HG03103 (cell line): ENCODE measurements around the gene PEX14.

Experiments
- ATAC-seq: cut with Tn5 transposase; IDR thresholded peaks from one replicate; pipeline ENCODE4 v1.9.1; 2021; ENCODE audit warnings: low read depth; ENCODE audit not compliant: unreplicated experiment

The PEX14 gene

DNA sequence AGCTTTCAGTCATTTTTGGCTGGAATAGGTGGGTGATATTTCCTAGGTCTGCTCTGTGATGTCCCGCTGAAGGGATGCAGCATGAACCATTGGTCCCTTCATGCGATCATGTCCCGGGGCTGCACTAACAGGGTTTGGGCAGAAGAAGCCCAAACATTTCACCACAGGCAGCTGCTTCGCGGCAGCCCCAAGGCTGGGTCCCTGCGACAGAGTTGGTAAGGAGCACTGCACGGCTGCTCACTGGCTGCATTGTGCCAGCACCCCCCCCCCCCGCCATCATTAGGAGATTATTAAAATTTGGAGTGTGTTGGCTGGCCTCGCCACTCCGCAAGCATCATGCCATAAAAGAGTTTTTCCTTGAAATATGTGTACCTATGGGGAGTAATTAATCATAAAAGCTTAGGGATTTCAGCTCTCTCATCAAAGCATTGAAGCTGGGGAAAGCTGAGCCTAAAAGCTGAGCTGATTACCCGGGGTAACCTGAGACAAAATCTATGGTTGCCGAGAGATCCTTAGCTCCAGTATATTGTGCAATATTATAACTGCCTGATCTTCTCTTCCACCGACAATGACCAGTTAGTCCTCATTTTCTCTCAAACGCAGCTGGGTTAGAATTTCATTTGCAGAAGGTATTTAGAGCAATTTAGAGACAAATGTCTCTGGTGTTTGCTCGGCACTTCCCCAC, 62.5 kb downstream of the PEX14 start:
- no peak for ATAC-seq

- ATAC-seq = no peak
Measured at GRCh38 chr1:10538646-10539355, 64.1 kb downstream of the PEX14 start.

- ATAC-seq = no peak
Measured at GRCh38 chr1:10539411-10540043, 64.8 kb downstream of the PEX14 start.

GRCh38 chr1:10540277-10541005, 65.7 kb downstream of the PEX14 start:
- no peak for ATAC-seq

DNA sequence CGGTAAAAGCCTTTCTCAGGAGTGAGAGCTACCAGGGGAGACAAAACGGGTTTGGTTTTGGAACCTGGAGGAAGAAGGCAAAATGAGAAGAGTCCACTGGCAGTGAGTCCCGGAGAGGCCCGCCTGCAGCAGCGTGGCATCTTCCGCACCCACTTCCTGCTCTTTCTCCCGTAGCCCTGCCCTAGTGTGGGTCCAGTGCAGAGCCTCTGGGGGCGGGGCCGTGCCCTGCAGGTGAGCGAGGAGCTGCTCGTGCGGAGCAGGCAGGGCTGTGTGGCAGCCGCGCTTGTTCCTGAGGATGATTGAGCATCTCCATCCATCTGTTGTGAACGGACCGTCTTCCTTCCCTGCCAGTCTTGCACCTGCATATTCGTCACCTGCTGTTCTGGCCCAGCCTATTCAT, 66.5 kb downstream of the PEX14 start:
- no peak for ATAC-seq

DNA sequence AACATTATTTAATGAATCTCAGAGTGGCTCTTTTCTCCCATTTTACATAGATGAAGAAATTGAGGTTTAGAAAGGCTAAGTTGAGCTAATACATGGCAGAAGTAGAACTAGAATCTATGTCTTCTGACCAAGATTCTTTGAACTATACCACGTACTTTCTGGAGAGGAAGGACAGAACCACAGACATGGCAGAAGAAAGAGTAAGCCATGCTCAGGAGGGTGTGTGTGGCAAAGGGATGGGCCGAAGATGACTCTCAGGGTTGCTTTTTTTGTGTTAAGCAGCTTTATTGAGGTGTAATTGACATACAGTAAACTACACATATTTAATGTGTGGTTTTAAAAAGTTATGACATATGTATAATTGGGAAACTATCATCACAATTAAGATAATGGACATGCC, 69.5 kb downstream of the PEX14 start:
- no peak for ATAC-seq

DNA sequence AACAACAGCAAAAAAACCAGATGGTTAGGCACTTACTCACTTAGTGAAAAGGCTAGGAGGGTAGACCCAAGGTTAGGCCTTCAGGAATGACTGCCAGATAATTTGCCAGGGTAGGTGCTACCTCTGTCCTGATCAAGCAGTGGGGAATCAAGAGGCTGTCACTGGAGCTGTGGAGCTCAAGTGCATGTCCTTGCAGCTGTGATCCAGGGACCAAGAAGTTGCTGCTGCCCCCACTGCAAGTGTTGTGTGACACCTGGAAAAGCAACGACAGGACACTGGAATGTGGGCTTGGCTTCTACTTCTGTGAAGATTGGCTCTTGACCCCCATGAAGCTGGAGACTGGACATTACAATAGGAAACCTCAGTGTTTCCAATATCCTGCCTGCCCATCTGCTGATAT, 72.1 kb downstream of the PEX14 start:
- ATAC-seq = no peak

DNA sequence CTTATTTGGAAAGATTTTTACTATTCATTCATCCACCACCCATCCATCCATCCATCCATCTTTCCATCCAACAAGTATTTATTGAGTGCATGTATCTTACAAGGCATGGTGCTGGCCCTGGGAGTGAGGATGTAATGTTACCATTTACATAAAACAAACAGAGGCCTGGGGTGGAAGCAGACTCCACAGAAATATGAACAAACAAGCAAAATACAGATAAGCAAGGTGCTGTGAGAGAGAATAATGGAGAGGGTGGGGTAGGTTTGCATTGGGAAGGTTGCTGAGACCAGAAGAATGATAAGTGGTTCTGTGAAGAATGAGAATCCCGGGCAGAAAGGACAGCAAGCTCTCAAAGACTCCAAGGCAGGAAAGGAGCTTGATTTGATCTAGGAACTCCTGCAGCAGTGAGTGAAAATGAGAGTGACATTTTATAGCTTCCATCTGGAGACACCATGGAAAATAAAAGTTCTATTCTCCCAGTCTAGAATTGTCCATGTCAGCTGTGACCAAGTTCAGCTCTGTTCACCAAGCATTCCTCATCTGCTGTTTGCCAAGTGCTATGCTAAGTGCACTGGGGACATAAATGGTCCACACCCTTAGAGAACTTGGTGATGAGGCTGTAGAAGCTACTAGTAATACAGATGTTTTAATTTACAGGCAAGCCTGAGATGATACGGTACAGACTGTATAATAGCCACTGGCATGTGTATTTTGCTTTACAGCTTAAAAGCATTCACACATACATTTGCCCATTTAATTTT, 75.3 kb downstream of the PEX14 start:
- no peak for ATAC-seq

DNA sequence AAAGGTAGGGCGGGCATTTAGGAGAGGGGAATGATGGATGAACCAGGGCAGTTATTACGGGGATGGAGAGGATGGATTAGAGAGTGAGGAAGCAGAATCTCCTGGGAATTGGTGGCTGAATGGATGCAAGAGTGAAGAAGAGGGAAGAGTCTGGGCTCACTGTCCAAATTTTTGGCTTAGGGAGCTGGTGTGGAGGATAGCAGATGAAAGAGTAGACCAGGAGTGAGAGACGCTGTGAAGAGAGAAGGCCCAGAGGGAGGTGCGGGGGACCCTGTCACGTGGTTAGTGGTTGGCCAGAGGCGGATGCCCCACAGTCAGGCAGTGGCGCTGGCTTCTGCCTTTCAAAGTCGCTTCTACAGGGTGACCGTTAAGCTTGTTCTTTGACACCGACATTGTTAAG, 78.4 kb downstream of the PEX14 start:
- ATAC-seq = no peak

DNA sequence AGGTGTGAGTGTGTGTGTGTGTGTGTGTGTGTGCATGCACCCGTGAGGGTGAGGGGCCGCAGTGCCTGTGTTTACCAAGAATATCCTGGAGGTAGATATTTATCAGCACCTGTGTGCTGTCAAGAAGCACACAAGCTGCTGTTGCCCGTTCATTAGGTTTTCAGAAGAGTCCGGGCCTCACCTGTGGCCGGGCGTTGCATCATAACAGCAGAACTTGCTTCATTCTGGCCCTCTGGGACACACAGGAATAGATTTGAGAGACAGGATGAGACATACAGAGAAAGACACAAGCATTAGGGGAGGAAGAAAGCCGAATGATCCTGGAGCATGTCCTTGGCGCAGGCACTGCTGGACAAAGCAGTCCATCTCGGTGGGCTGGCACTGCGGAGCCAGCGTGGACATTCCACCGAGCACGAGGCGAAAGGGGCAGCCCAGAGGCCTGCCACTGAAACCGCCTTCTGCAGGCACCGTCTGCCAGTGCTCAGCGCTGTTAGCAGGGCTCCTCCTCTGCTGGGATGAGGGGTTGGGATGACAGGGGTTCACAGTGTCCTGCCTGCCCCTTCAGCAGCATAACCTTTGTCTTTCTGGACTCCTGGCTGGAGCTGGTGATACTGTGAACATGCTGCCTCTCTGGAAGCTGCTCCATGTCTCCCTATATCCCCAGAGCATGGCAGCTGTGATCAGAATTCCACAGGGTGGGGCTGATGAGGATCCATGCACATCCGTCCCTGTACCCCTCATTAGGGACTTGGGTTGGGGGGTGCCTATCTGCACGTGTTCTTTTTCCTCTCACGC, 81.1 kb downstream of the PEX14 start:
- ATAC-seq = no peak

DNA sequence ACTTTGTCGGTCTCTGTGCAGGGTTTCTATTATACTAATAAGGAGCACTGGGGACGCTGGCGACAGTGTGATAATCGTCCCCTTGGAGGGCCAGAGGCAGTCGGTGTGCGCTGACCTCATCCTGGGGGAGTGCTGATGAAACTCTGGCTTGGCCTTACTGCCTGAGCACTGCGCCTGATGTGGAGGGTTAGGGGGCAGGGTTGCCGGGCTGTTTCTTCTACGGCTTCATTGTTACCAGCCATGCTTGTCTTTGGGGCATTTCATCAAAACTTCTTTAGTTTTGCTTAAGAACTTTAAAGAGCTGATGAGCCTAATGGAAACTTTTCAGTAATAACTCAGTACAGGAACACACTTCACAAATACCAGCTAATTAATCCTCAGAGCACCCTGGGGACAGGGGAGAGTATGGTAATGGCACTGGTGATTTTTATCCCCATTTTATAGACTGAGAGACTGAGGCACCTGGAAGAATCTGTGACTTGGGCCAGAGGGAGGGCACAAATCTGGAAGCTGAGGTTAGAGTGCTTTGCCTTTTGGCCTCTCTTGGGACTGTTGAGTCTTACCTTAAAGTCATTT, 81.8 kb downstream of the PEX14 start:
- ATAC-seq = no peak

DNA sequence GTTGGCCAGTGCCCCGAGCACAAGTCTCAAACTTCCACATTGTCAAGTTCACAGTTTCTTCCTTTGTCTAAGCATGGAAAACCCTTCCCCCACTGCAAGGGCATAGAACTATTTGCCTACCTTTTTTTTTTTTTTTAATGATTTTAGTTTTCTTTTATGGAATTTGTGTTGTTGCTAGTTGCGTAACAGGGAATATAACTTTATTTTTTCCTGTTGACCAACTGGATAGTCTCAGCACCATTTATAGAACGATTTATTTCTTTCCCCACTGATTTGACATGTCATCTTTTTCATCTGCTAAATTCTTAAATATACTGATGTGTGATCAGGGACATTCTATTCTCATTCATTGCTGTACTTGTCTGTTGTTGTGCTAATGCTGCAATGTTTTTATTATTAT, 83.0 kb downstream of the PEX14 start:
- no peak for ATAC-seq

GRCh38 chr1:10559386-10559785, 84.6 kb downstream of the PEX14 start:
- ATAC-seq = no peak

DNA sequence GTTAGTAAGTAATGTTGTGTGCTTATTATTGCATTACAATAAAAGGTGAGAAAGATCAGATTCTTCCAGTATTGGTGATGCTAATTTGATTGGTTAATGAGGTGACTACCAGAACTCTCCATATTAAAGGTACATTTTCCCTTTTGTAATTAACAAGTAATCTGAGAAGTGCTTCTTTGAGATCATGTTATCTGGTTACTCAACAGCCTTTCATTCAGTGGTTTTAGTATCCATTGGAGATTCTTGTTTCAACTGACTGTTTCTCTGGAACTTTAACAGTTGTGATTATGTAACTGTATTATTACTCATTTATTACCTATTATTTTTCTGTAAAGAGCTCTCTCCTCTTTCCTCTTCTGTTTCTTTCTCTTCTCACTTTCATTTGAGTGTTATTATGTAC, 86.7 kb downstream of the PEX14 start:
- no peak for ATAC-seq

- ATAC-seq = no peak
Measured at GRCh38 chr1:10561955-10562354, 87.2 kb downstream of the PEX14 start.

- no peak for ATAC-seq
Measured at GRCh38 chr1:10564063-10564462, 89.3 kb downstream of the PEX14 start.

GRCh38 chr1:10569531-10569930, 94.8 kb downstream of the PEX14 start:
- no peak for ATAC-seq

DNA sequence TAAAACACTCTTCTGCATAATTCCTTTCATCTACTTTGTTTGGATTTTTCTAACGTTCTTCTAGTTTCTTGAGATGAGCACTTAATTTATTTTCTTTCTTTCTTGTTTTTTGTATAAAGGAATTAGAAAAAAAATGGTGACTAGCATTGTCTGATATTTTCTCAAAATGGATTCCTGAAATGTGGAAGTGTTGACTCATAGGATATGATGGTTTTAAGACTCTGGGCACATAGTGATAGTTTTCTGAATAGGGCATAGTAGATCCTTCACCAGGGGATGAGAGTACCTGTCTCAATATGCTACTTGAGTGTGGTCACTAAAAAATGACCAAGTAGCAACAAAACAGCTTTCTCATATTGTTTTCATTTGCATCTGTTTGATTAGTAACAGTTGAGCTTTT, 100.9 kb downstream of the PEX14 start:
- no peak for ATAC-seq

GRCh38 chr1:10578070-10578469, 103.3 kb downstream of the PEX14 start:
- ATAC-seq = no peak
